T-helper 9 cell (primary cell): ENCODE measurements around the gene HSP90AA1.
"Not testable (repeated sequence)": the region's sequence is repeated elsewhere in the genome, so short reads cannot be mapped to it uniquely, and the experiment has no call there.

Experiments
- DNase-seq: peaks from one replicate; pipeline ENCODE4 v3.0.0-alpha.2; 2020

Gene HSP90AA1

GRCh38 chr14:102064590-102064989, 22.3 kb downstream of the HSP90AA1 start:
- DNase-seq: not testable (repeated sequence)

DNA sequence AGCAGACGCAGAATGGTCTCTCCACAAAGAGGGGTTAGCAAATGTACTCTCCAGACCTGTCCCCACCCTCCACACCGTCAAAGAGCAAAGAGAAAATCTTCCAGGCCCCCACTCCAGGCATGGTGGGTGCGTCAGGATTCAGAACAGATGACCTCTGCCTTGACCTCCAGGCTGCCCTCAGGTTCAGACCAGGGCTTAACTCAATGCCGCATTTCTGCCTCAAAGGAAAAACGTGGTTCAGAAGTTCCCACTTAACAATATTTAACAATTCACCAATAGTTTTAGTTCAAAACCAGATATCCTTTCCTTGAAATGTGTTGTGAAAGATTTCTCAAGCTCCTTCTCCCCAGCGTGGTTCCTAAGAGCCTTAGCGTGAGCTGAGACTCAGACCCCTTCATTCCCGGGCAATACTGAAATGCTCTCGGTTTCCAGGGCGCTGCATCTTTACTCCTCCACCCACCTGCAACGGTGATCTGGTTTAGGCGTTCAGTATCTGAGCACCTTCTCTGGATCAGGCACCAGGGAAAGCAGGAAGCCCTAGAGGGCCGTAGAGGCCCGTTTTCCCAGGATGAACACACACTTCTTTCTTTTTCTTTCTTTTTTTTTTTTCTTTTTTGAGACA, 22.9 kb downstream of the HSP90AA1 start:
- no peak for DNase-seq

DNA sequence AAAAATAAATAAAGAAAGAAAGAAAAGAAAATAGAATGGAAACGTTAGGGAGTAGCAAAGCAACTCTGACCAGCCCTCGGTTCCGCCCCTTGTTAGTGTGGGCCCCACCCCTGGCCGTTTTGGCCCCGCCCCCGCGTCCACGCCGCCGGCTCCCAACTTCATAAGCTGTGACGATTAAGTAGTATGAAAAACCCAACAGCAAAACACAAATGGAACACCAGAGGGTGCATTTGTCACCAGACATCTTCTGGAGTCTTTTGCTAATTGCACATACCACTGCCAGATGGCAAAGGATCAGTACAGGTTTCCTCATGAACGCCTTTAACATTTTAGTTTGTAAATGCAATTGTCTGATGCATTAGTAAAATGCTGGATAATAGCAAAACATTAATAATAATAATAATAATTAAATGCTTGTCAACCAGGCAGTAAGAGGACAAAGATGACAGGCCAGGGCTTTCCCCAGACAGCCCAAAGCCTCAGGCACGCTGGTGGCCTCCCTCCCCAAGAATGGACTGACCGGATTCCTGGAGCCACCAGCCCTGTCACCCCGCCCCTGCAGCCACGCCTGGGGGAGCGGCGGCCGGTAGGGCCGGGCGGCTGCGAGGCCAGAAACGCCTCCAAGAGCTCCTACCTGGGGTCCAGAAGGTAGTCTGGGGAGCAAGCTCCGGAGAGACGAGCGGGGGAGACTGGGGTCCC, 23.6 kb downstream of the HSP90AA1 start:
- peak; percentile 59 for DNase-seq

GRCh38 chr14:102058961-102059360, 27.9 kb downstream of the HSP90AA1 start:
- no peak for DNase-seq

- no peak for DNase-seq
Observed at GRCh38 chr14:102058146-102058545, 28.7 kb downstream of the HSP90AA1 start.

DNA sequence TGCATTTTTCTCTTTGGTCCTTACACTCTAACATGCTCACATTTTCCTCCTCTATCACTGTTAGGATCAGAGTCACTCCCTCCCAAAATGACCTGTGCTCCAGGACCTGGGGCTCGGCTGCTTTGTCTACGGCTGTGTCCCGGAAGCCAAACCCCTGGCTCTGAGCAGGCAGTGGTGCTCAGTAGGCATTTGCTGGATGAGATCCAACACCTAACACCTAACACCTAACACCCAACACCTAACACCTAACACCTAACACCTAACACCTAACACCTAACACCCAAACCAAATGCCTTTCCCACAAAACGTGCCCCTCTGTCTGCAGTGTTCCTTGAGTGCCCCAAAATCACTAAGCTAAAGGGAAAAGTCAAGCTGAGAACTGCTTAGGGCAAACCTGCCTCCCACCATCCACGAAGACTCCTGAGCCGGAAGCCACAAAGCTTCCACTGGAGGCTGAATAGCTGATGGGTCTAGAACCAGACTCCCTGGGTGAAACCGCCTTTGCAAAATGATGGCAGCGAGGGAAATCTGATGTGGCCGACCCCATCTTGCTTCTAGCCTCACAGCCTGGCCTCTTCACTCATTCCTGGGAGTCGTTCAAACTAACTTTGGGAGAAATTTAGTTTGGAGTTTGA, 29.2 kb downstream of the HSP90AA1 start:
- no peak for DNase-seq

DNA sequence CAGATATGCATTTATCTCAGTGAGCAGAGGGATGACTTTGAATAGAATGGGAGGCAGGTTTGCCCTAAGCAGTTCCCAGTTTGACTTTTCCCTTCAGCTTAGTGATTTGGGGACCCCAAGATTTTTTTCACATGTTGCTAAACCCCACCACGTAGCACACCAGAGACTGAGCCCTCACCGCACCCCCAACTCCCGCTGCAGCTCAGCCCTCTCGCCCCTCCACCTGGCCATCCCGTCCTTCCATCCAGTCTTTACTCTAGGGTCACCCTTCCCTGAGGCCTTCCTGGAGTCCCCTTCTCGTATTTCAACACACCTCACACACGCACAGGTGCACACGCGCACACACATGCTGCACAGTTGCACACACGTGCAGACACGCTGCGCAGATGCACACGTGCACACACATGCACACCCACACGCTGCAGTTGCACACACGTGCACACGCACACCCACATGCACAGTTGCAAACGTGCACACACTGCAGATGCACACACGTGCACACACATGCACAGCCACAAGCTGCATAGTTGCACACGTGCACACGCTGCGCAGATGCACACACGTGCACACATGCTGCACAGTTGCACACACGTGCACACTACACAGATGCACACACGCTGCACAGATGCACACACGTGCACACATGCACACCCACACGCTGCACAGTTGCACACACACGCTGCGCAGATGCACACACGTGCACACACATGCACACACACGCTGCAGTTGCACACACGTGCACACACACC, 30.0 kb downstream of the HSP90AA1 start:
- no peak for DNase-seq

DNA sequence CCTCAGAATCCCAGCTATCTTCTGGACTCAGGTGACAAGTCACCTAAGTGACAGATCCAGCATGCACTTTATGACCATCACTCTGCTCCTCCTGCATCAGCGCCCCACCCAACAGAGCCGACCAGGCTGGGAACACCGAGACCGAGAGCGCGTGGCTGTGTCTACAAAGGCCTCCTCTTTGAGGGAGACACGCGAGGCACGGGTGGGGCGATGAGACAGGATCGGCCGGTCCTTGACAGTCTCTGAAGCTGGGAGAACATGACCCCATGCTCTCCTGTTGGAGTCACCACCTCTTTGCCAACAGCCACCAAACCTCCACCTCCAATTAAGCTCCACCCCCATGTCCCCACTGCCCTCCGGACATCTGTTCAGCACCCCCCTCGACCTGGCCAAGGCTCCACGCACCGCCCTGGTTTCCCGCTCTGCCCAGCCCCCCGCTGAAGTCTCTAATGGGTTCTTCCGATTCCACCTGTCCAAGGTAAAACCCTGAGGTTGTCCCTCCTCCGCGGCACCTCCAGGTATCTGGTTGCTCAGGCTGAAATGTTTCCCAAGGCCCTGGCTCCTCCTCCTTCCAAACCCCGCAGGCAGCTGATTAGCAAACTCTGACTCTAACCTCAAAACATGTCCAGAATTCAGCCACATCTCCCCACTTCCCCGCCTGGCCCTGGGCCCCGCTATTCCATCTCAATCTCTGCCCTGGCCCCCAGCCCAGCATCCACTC, 31.5 kb downstream of the HSP90AA1 start:
- DNase-seq: no peak

DNA sequence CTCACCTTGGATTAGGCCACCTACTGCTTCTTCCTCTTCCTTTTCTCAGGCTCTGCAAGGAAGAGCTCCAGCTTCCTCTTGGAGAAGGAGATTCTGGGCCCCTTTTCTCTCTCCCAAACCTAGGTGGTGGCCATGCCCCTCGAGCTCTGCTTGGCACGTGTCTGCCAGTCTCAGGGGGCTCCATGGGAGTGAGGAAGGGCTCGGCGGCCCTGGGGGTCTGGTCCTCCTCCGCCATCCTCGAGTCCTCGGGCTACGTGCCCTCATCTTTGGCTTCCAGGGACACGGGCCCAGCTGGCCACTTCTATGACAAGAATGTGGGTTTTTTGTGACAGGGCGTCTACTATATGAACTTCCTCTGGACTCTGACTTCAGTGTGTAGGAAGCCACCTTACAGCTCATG, 34.3 kb downstream of the HSP90AA1 start:
- no peak for DNase-seq

GRCh38 chr14:102050625-102051024, 36.2 kb downstream of the HSP90AA1 start:
- no peak for DNase-seq

GRCh38 chr14:102050026-102050405, 36.8 kb downstream of the HSP90AA1 start:
- DNase-seq: no peak

DNA sequence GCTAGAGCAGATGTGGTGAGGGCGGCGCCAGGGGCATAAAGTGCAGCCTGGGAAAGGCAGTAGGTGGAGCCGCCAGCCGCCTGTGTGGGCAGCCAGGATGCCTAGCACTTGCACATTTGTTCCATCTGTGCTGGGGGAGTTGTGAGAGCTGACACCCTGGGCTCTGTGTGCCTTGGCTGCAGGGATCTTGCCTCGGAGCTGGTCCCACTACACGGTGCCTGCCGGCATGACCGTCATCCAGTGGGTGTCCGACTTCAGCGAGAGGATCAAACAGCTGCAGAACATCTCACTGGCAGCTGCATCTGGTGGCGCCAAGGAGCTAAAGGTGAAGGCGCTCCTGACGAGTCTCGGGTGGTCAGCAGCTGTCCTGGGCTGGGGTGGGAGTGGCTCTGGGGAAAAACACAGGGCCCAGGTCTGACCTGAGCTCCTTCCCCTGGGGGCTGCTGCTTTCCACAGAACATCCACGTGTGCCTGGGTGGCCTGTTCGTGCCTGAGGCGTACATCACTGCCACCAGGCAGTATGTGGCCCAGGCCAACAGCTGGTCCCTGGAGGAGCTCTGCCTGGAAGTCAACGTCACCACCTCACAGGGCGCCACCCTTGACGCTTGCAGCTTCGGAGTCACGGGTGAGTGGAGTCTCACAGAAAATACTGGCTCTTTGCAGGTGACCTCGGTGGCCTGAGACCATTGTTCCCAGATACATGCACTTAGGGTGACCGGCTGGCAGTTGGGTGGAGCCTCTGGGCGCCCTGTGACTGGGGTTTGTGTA, 37.4 kb downstream of the HSP90AA1 start:
- no peak for DNase-seq

- no peak for DNase-seq
Observed at GRCh38 chr14:102047808-102048540, 38.9 kb downstream of the HSP90AA1 start.

GRCh38 chr14:102046337-102047278, 40.2 kb downstream of the HSP90AA1 start:
- no peak for DNase-seq

- DNase-seq: no peak
Observed at GRCh38 chr14:102044566-102044965, 42.3 kb downstream of the HSP90AA1 start.

- no peak for DNase-seq
Observed at GRCh38 chr14:102043251-102044025, 43.4 kb downstream of the HSP90AA1 start.

DNA sequence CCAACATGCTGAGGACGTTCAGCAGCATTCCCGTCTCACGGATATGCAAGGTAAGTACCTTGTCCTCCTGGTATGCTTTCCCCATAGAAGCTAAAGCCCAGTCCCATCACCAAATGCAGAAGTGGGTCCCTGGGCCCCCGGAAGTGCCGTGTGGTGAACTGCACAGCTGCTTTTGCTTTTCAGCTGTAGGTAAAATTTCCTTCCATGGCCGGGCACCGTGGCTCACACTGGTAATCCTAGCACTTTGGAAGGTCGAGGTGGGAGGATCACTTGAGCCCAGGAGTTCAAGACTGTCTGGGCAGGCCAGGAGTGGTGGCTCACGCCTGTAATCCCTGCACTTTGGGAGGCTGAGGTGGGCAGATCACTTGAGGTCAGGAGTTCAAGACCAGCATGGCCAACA, 44.1 kb downstream of the HSP90AA1 start:
- no peak for DNase-seq

- DNase-seq: no peak
Observed at GRCh38 chr14:102040153-102040552, 46.7 kb downstream of the HSP90AA1 start.

DNA sequence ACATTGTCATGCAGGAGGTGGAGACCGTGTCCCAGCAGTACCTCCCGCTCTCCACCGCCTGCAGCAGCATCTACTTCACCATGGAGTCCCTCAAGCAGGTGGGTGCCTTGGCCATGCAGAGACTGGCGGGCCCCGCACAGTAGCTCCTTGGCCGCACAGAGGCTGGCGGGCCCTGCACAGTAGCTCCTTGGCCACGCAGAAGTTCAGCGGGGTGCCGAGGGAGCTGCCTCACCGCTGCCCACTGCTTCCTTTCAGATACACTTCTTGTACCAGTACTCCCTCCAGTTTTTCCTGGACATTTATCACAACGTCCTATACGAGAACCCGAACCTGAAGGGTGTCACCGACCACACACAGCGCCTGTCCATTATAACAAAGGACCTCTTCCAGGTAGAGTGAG, 47.7 kb downstream of the HSP90AA1 start:
- DNase-seq: no peak
